OCI-LY7 (cell line): ENCODE results near the gene DIP2C. TPM values are rescaled to one million over a fixed set of nuclear protein-coding genes. Genes with fewer than 3 reads are reported as not detected.

ENCODE experiments used
- BruUV-seq: library from RNA; stranded (reverse); fragments of 400-500 nt; replicated peaks from 2 replicates; lab custom pipeline; 2021; lab: Mats Ljungman, UMichigan
- CTCF ChIA-PET: fragments of 300-600 bp; sonication (Branson Sonifier 250); formaldehyde crosslinking; loops from one replicate; lab custom pipeline; 2022; ENCODE audit warnings: antibody characterized with exemption; ENCODE audit not compliant: unreplicated experiment; lab: Charles Lee
- POLR2A ChIA-PET: fragments of 300-600 bp; sonication (Branson Sonifier 250); formaldehyde crosslinking; loops from one replicate; lab custom pipeline; 2022; ENCODE audit warnings: antibody characterized with exemption; lab: Charles Lee
- DNase-seq: peaks from one replicate; pipeline ENCODE4 v3.0.0-alpha.2; 2015; ENCODE audit warnings: low spot score
- H2AFZ ChIP-seq: fragments of 200-600 bp; sonication (generic), shearing (Covaris generic); 2 replicates; pipeline ENCODE4 v1.6.1; 2014; ENCODE audit warnings: mild to moderate bottlenecking, antibody characterized with exemption, low read length, moderate library complexity
- H3K27ac ChIP-seq: fragments of 200-600 bp; sonication (generic); 2 replicates; pipeline ENCODE4 v1.5.1; 2014; ENCODE audit warnings: mixed run types, low read depth, mild to moderate bottlenecking, moderate library complexity, low read length, inconsistent platforms; ENCODE audit not compliant: poor library complexity, severe bottlenecking
- H3K36me3 ChIP-seq: fragments of 200-600 bp; sonication (generic); 2 replicates; pipeline ENCODE4 v1.6.1; 2014; ENCODE audit warnings: mild to moderate bottlenecking, antibody characterized with exemption, low read length, moderate library complexity, mixed read lengths; ENCODE audit not compliant: insufficient read depth
- H3K4me1 ChIP-seq: fragments of 200-600 bp; sonication (generic); 2 replicates; pipeline ENCODE4 v1.5.1; 2014; ENCODE audit warnings: mild to moderate bottlenecking, low read length; ENCODE audit not compliant: insufficient read depth, poor library complexity, severe bottlenecking
- H3K4me2 ChIP-seq: fragments of 200-600 bp; sonication (generic); 2 replicates; pipeline ENCODE4 v1.6.1; 2014; ENCODE audit warnings: mild to moderate bottlenecking, low read length
- H3K4me3 ChIP-seq: fragments of 200-600 bp; sonication (generic); 2 replicates; pipeline ENCODE4 v1.5.1; 2014; ENCODE audit warnings: mild to moderate bottlenecking, low read depth, low read length; ENCODE audit not compliant: poor library complexity, severe bottlenecking
- H3K79me2 ChIP-seq: fragments of 200-600 bp; sonication (generic); 2 replicates; pipeline ENCODE4 v1.6.1; 2016; ENCODE audit warnings: low read depth, mild to moderate bottlenecking, low read length, moderate library complexity, mixed read lengths; ENCODE audit not compliant: insufficient read depth
- H3K9me2 ChIP-seq: fragments of 200-600 bp; sonication (generic); 2 replicates; pipeline ENCODE4 v1.6.1; 2016; ENCODE audit warnings: mild to moderate bottlenecking, low read length, mixed read lengths; ENCODE audit not compliant: insufficient read depth
- H3K9me3 ChIP-seq: fragments of 200-600 bp; sonication (generic); 2 replicates; pipeline ENCODE4 v1.6.1; 2014; ENCODE audit warnings: mild to moderate bottlenecking, mixed run types, low read length, mixed read lengths
- H4K20me1 ChIP-seq: fragments of 200-600 bp; sonication (generic); 2 replicates; pipeline ENCODE4 v1.6.1; 2014; ENCODE audit warnings: mild to moderate bottlenecking, antibody characterized with exemption, low read length, moderate library complexity, mixed read lengths; ENCODE audit not compliant: insufficient read depth
- EZH2phosphoT487 ChIP-seq: fragments of 200-600 bp; sonication (generic); IDR thresholded peaks from 2 replicates; pipeline ENCODE4 v1.6.1; 2018; ENCODE audit warnings: low read depth, borderline replicate concordance, mild to moderate bottlenecking, mixed run types, antibody characterized with exemption, low read length, moderate library complexity, mixed read lengths
- intact Hi-C: fragments of 100-400 bp; cut with micrococcal nuclease; formaldehyde crosslinking; loops from one replicate; pipeline ENCODE4 v1.10.0; 2022; ENCODE audit not compliant: unreplicated experiment
- total RNA-seq, 2 experiments: library from RNA; depleted of rRNA in 1 of 2; stranded (reverse); fragments of >200 nt in 1 of 2; shearing (Covaris generic) in 1 of 2; gene quantifications; 2 replicates each; pipeline ENCODE4 v1.2.3, GENCODE V29; 2014 to 2022
- TF ChIP-seq, protein P1 (sequence below): fragments of 200-600 bp; sonication (generic); conservative IDR thresholded peaks from 2 replicates; pipeline ENCODE4 v1.5.1; 2014; ENCODE audit warnings: mild to moderate bottlenecking, antibody characterized with exemption, low read length, moderate library complexity, mixed read lengths

Gene DIP2C
- total RNA-seq, 2 experiments from 2014 or later = 10.9 to 29.5 TPM

DNA sequence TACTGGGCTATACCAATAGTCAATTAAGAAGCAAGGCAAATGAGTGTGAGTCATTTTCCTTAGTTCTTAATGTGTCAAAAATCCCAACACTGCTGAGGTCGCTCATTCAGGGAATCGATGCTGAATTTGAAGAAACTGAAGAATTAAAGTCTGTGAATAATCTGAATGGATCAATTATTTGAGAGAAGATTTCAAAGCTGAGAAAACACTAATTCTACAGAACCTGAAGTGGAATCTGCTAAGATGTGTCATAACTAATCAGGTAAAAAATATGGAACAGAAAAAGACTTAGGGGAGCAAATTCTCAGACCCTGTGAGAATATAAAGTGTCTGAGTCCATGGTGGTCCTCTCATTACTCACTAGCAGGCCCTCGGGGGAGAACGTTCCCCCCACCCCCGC, 125.6 kb downstream of the DIP2C start:
- Histone ChIP-seq H3K79me2 (no peaks in the 10 kb centered on the region), H3K9me3 (peaks cover 11% of the 10 kb centered on the region; the same call in 1 of the 2 replicates), H2AFZ (no peak overlapping the region), H3K4me1 (peaks cover 24% of the 10 kb centered on the region), H3K4me2 (no peak overlapping the region), H3K4me3 (no peak overlapping the region), H3K36me3 (no peaks in the 10 kb centered on the region), H3K27ac (no peak overlapping the region), H4K20me1 (no peaks in the 10 kb centered on the region), H3K9me2 (no peaks in the 10 kb centered on the region)
- ChIA-PET POLR2A (interaction anchor here (0.6 kb wide), 1 partner anchor 180 kb away, joined by 3 read pairs; no protein-coding TSS in a partner anchor), CTCF (no interaction called here)
- TF ChIP-seq EZH2phosphoT487 = no peak
- intact Hi-C loops = no loop called here
- no TSS peak for BruUV-seq
- DNase-seq = no peak

- peak overlapping the region; percentile 53 for H3K27ac ChIP-seq
- peaks cover 36% of the 10 kb centered on the region for H3K4me1 ChIP-seq
- no peak overlapping the region for H3K4me3 ChIP-seq
- H3K36me3 ChIP-seq = no peaks in the 10 kb centered on the region
- no peak for DNase-seq
- no peaks in the 10 kb centered on the region for H4K20me1 ChIP-seq
- ChIA-PET CTCF (interaction anchor here (0.5 to 0.8 kb wide), 2 partner anchors 20 to 49 kb away, joined by 3 read pairs; no protein-coding TSS in a partner anchor), POLR2A (interaction anchor here (0.5 to 1.4 kb wide), 9 partner anchors 8 to 487 kb away, joined by 3 to 4 read pairs (median 3); partner anchors contain the start of gene IDI1)
- H3K4me2 ChIP-seq = peak overlapping the region; percentile 52
- no TSS peak for BruUV-seq
- H3K79me2 ChIP-seq = no peaks in the 10 kb centered on the region
- H3K9me2 ChIP-seq = no peaks in the 10 kb centered on the region
- TF ChIP-seq, protein P1, sequence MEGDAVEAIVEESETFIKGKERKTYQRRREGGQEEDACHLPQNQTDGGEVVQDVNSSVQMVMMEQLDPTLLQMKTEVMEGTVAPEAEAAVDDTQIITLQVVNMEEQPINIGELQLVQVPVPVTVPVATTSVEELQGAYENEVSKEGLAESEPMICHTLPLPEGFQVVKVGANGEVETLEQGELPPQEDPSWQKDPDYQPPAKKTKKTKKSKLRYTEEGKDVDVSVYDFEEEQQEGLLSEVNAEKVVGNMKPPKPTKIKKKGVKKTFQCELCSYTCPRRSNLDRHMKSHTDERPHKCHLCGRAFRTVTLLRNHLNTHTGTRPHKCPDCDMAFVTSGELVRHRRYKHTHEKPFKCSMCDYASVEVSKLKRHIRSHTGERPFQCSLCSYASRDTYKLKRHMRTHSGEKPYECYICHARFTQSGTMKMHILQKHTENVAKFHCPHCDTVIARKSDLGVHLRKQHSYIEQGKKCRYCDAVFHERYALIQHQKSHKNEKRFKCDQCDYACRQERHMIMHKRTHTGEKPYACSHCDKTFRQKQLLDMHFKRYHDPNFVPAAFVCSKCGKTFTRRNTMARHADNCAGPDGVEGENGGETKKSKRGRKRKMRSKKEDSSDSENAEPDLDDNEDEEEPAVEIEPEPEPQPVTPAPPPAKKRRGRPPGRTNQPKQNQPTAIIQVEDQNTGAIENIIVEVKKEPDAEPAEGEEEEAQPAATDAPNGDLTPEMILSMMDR = no peak
- TF ChIP-seq EZH2phosphoT487 = no peak
- peaks cover 11% of the 10 kb centered on the region; the same call in 1 of the 2 replicates for H3K9me3 ChIP-seq
- H2AFZ ChIP-seq = no peak overlapping the region
- intact Hi-C loops = no loop called here
Measured at GRCh38 chr10:562142-562541, 127.3 kb downstream of the DIP2C start.

DNA sequence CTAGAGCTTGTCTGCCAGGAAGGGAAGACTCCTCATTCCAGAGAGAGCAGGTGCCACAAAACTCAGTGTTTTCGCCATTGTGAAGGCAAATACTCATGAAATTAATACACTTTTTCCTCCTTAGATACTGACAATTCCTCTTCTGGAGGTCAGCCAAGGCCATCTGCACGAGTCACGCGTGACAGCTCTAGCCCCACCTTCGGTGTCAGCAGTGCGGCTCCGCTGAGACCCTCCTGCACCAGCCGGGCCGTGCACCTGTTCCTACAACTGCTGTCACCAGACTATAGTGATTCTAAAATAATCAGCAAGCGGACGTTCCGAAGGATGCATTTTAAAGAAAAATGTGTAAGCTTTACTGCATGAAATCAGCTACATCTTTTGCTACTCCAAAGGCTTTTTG, 127.7 kb downstream of the DIP2C start:
- Histone ChIP-seq H3K9me3 (peaks cover 11% of the 10 kb centered on the region; the same call in 1 of the 2 replicates), H3K4me1 (peaks cover 40% of the 10 kb centered on the region), H3K27ac (peak overlapping the region; percentile 53), H3K4me2 (peak overlapping the region; percentile 52), H3K9me2 (no peaks in the 10 kb centered on the region), H3K36me3 (no peaks in the 10 kb centered on the region), H3K79me2 (no peaks in the 10 kb centered on the region), H4K20me1 (no peaks in the 10 kb centered on the region), H2AFZ (no peak overlapping the region), H3K4me3 (no peak overlapping the region)
- intact Hi-C loops = loop anchor here (2.0 kb wide), 1 partner anchor 21 kb away; no protein-coding TSS in a partner anchor
- ChIA-PET CTCF (interaction anchor here (0.8 kb wide), 1 partner anchor 49 kb away, joined by 3 read pairs; no protein-coding TSS in a partner anchor), POLR2A (interaction anchor here (0.8 to 1.4 kb wide), 6 partner anchors 10 to 487 kb away, joined by 3 to 4 read pairs (median 3); partner anchors contain the start of gene IDI1)
- no TSS peak for BruUV-seq
- peak; percentile 63 for DNase-seq
- TF ChIP-seq, protein P1 = no peak
- TF ChIP-seq EZH2phosphoT487 = no peak
